Right forelimb (tissue), 1 donor: Measurements from ENCODE around the gene TRMT11.
A peak's percentile ranks its signal among the peaks of the same experiment; 100 is the strongest.
"Not testable (repeated sequence)": the region's sequence is repeated elsewhere in the genome, so short reads cannot be mapped to it uniquely, and the experiment has no call there.

Source experiments
- DNase-seq: peaks from one replicate; pipeline ENCODE4 v3.0.0-alpha.2; 2018

The TRMT11 gene

GRCh38 chr6:125986301-125987025, at the start of gene TRMT11:
Gene TRMT11, plus strand, starts transcription at chr6:125986540. Its CDS starts 11 bp downstream, at chr6:125986551.
- DNase-seq: peak; percentile 90

- DNase-seq: no peak
Measured at GRCh38 chr6:125939026-125939425, 47.3 kb upstream of the TRMT11 start.

GRCh38 chr6:125939791-125940190, 46.5 kb upstream of the TRMT11 start:
- DNase-seq: no peak

DNA sequence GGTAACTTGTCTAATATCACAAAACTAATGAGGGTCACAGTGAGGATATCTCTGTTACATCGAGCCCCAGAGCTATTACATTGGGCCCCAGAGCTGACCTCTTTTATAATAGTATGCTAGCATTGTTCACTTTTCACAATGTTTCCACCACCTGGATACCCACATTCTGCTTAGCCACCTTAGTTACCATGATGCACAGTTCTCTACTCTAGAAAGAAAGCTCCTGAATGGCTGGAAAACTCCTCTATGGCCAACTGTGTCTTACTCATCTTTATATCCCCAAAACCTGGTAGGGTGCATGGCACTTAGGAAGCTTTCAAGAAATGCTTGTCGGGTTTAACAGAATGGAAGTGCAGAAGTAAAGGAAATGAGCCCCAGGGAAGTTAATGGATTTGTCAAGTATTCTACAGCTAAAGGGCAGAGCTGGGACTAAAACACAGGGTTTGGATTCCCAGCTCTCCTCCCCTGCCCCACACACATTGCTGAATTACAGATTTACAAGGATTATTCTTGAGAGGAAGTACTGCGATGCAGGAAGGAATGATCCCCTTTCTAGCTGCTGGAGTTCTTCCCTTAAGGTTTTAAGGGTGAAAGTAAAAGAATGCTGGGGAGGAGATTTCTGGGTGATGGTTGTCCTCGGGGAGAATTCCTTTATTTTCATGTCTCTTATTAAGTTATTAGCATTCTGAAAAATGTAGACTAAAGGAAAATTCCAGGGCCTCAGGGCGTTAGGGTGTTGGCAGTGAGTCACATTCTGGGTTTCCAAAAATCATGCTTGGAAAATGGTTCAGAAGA, 45.9 kb upstream of the TRMT11 start:
- no peak for DNase-seq

DNA sequence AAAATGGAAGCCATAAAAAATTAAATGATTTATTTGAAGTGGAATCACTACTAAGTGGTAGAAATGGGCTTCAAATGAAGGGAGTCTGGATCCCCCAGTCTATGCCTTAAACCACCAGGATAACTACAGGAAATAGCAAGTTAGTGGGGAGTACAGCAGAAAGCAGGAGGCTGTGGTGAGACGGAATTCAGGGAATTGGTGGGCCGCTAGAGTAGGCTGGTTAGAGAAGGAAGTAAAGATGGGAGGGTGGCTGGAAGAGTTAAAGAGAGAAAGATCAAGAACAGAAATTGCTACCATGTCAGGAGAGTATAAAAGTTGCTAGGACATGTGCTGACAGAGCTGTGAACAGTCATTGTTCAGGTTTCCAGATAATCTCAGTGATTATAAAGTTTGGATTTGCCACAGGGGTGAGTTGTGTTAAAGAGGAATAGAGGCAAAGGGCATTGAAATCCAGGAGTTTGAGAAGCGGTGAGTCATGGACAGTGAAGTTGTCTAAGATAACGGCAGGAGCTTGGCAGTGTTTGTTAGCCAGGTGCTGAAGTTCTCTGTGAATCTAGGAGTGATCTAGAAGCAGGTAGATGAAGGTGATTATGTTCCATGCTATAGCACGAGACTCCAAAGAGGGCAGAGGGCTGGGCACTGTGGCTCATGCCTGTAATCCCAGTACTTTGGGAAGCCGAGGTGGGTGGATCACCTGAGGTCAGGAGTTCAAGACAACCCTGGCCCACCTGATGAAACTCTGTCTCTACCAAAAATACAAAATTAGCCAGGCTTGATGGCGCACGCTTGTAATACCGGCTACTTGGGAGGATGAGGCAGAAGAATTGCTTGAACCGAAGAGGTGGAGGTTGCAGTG, 43.4 kb upstream of the TRMT11 start:
- no peak for DNase-seq

DNA sequence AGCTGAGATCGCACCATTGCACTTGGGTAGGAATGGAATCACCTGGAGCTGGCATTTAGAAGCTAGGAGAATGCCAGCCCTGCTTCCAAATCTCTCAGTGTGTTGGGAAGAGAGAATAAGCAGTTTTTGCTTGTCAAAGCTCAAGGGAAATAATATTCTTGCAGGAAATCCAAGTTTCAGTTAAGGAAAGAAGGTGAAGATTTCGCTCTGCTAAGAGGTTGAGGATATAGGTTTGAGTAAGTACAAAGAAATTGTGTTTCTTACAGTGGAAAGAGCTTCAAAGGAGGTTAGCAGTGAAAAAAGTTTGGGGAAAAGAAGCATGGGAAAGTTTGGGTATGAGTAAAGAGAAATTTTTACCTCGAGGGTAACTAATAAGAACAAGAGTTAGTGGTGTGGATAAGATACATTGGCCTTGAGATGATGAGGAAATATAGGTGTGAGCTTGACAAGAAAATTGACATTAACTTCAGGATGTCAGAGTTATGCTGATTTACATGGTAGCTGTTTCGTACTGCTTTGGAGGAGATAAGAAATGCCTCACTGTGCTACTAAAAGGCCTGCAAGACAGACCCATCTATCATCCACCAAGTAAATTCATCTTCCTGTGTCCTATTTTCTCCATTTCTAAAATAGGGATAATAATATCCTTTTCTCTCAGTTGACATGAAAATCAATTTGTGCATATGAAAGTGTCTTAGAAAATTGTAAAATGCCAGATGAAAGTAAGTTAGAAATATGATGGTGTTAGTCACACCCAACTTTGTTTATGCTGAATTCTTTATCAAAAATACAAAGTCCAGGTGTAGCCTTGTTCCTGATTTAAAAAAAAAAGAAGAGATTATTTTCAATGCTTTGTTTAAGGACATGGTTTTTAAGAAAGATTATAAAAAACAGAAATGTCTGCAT, 42.6 kb upstream of the TRMT11 start:
- no peak for DNase-seq

DNA sequence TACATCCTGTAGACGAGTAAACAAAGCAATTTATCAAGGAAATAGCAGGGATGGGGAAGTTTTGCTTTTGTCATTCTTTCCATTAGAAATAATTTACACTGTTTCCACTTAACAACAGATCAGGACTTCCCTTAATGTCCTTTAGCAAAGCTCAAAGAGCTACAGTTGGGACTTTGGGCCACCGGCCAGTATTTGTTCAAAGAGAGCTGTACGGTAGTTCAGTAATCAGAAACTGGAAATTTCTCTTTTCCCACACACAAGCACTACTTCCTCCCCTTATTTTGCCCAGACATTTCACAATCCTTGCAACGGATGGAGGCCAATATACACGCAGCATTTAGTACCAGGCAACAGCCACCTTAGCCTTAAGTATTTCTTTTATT, 41.9 kb upstream of the TRMT11 start:
- no peak for DNase-seq

- no peak for DNase-seq
Measured at GRCh38 chr6:125944896-125945295, 41.4 kb upstream of the TRMT11 start.

- DNase-seq: no peak
Measured at GRCh38 chr6:125945378-125946141, 40.8 kb upstream of the TRMT11 start.

- no peak for DNase-seq
Measured at GRCh38 chr6:125947615-125948014, 38.7 kb upstream of the TRMT11 start.

GRCh38 chr6:125948455-125948854, 37.9 kb upstream of the TRMT11 start:
- no peak for DNase-seq

- DNase-seq: no peak
Measured at GRCh38 chr6:125949069-125949468, 37.3 kb upstream of the TRMT11 start.

DNA sequence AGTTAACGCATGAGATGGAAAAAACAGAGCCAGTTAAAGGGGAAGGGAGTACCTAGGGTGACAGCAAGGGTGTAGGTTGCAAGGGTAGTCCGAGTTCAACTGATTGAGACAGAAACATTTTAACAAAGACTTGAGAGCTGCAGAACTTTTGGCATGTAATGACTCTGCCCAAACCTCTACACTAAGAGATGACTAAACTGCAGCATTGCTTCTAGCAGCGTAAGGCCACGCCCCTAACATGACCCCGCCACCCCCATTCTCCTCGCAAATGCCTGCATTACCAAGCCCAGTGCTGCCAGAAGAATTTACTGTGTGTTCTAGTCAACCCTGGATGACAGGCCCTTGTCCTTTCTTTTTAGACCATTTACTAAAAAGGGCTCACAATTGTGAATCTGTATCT, 36.0 kb upstream of the TRMT11 start:
- DNase-seq: no peak

GRCh38 chr6:125950716-125951115, 35.6 kb upstream of the TRMT11 start:
- DNase-seq: not testable (repeated sequence)

DNA sequence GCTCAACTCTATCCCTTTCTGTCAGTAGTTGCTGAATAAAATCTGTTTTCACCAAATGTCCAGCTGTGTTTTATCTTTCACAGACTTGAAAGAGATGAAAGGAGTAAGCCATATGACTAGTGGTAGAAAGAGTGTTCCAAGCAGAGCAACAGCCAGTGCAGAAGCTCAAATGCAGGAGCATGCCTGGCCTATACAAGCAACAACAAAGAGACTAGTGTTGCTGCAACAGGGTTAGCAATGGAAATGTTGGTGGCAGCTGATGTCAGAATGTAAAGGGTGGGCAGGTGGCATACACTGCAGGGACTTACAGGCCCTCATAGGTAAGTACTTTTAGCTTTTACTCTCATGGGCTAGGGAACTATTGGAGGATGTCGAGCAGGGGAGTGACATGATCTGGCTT, 35.0 kb upstream of the TRMT11 start:
- DNase-seq: no peak

DNA sequence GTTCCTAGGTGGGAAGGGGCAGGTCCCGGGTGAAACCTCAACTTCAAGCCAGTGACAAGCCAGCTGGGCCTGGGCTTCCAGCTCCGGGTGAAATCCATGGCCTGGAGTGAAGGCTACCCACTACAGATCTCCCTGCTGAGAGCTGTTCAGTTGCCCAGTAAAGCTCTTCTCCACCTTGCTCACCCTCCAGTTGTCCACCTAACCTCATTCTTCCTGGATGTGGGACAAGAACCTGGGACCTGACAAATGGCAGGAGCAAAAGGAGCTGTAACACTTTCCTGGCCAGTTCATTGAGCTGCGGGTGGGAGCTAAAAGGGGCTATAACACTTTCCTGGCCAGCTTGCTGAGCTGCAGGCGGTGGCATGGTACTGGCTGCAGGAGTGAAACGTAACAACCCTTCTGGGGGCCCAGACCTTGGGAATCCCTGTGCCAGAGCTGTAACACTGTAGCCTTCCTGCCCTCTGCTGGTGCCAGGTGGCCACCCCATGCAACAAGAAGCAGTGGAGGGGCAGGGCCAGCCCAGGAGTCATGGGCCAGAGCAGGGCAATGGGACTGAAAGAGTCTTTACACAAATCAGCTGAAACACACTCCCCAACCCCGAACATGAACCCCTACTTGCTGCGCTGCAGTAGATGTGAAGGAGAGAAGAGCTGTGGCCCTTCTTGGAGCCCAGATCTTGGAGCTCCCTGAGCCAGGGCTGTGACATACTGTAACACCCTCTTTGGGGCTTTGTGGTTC, 33.4 kb upstream of the TRMT11 start:
- DNase-seq: no peak

- no peak for DNase-seq
Measured at GRCh38 chr6:125953502-125953875, 32.9 kb upstream of the TRMT11 start.

DNA sequence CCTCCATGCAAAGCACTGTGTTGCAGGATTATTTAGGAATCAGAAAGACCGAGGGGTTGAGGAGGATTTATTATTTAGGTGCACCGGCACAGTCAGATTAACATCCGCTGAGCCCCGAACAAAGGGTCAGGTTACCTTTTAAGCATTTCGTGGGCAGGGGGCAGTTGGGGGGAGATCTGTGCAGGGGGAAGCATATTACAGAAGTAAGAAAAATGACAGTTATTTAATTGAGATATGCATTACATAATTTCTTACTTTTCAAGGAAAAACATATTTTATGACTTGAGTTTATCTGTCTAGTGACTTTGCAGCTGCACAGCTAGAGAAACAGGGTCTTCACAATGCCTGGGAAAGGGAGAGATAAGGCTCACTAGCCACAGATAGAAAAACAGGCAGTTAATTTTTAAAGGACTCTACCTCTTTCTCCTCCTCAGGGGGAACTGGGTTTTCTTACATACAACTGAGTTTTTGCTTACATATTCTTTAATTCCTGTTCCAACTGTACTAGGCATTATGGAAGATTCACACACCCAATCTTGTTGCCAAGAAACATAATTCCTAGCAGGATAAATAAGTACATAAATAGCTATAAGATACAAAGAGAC, 31.5 kb upstream of the TRMT11 start:
- no peak for DNase-seq

DNA sequence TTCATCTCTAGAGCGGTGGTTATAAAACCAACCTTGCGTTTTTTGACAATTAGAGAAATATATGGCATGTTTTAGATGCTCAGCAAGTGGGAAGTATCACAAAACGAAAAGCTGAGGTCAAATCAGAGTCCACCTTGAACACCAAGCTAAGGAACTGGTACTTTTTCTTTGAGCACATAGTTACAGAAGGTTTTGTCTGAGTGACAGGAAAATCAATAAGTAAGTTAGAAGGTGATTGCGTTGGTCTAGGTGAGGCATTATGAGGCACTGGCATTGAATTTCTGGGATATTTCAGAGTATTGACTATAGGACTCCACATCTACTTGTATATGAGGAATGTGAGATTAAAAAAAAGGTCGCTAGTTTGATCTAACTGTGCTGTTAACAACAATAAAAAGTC, 30.4 kb upstream of the TRMT11 start:
- DNase-seq: no peak
